Measurements from ENCODE around the gene MOCOS. TPM values are rescaled to one million over a fixed set of nuclear protein-coding genes. Genes with fewer than 3 reads are reported as not detected.

MOCOS gene
- total RNA-seq, 1 experiment from 2014 or later: 4.2 TPM

DNA sequence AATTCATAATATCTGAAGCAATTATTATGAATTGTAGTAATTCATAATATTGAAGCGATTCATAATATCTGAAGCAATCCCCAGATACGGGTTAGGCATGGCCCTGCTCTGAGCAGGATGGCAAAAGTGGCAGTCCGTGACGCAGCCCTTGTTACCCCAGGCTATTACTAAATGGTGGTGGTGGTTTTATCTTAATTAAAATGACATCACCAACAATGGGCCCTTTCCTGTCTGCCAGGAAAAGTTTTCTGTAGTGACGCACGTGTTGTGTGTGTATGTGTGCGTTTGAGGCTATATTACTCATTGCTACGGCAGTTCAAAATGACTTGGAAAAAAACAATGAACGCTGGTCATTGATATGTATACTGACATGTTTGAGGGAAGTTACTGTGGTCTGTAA, 10.6 kb upstream of the MOCOS start:
- H3K4me1 Mint-ChIP-seq: peaks cover 5% of the 10 kb centered on the region; the same call in 1 of the 2 replicates
- no peak overlapping the region for H3K4me3 Mint-ChIP-seq
- POLR2A ChIA-PET: no interaction called here
- peaks cover 30% of the 10 kb centered on the region for H3K36me3 Mint-ChIP-seq
- no peaks in the 10 kb centered on the region for H3K27me3 Mint-ChIP-seq (ENCODE audit: low read depth)
- H3K27ac Mint-ChIP-seq: no peak overlapping the region
- DNase-seq (ENCODE audit: low spot score): no peak
- CTCF ChIA-PET: no interaction called here
- TF ChIP-seq PREB (CRISPR knock-in tag; IDR thresholded peaks at IDR 0.05; ENCODE audit: borderline replicate concordance): no peak
- no peak for TF ChIP-seq OVOL2 (CRISPR knock-in tag; IDR thresholded peaks at IDR 0.05; ENCODE audit: borderline replicate concordance)
- no peak for TF ChIP-seq ARID4B (CRISPR knock-in tag; IDR thresholded peaks at IDR 0.05; ENCODE audit: borderline replicate concordance)
- TF ChIP-seq ZNF263 (CRISPR knock-in tag; IDR thresholded peaks at IDR 0.05; ENCODE audit: low read depth): no peak
- TF ChIP-seq ATF1 (CRISPR knock-in tag; IDR thresholded peaks at IDR 0.05): no peak
- no peak for TF ChIP-seq TEAD1 (CRISPR knock-in tag; IDR thresholded peaks at IDR 0.05)
- no peak for TF ChIP-seq NFYB (CRISPR knock-in tag; conservative IDR thresholded peaks at IDR 0.05; ENCODE audit: low read depth)
- no peak for TF ChIP-seq FOXP1 (CRISPR knock-in tag; IDR thresholded peaks at IDR 0.05; ENCODE audit: borderline replicate concordance)
- no peak for TF ChIP-seq ZNF671 (CRISPR knock-in tag; IDR thresholded peaks at IDR 0.05)
- TF ChIP-seq ZNF281 (CRISPR knock-in tag; IDR thresholded peaks at IDR 0.05): no peak
- no peak for TF ChIP-seq ZNF425 (CRISPR knock-in tag; conservative IDR thresholded peaks at IDR 0.05)
- TF ChIP-seq ZNF219 (CRISPR knock-in tag; IDR thresholded peaks at IDR 0.05; ENCODE audit: borderline replicate concordance): no peak
- TF ChIP-seq CREM (CRISPR knock-in tag; IDR thresholded peaks at IDR 0.05): no peak
- TF ChIP-seq ZNF232 (CRISPR knock-in tag; IDR thresholded peaks at IDR 0.05): no peak
- TF ChIP-seq E2F5 (CRISPR knock-in tag; IDR thresholded peaks at IDR 0.05): no peak
- no peak for TF ChIP-seq CBFB (CRISPR knock-in tag; IDR thresholded peaks at IDR 0.05; ENCODE audit: low read depth)
- TF ChIP-seq EMX1 (CRISPR knock-in tag; IDR thresholded peaks at IDR 0.05): no peak
- ATAC-seq: no peak
- H3K9me3 Mint-ChIP-seq: no peaks in the 10 kb centered on the region
